Tibial artery (tissue), 4 donors: Measurements from ENCODE around the gene MAPK4.

Source experiments
- DNase-seq, 2 donors: peaks; one replicate each; pipeline ENCODE4 v3.0.0-alpha.2; 2019
- H3K27ac ChIP-seq, 2 donors: fragments of 200-600 bp; sonication (generic) in 1 of 2; 1 replicate in 1 of 2; 2 replicates in 1 of 2; pipeline ENCODE4 v1.5.1; 2018 to 2019; ENCODE audit warnings: mild to moderate bottlenecking in 1 of 2
- H3K27me3 ChIP-seq, 2 donors: fragments of 200-600 bp; sonication (generic) in 1 of 2; one replicate each; pipeline versions ENCODE4 v1.5.1 to v1.6.0; 2016 to 2019
- H3K36me3 ChIP-seq, 3 donors: fragments of 200-600 bp; sonication (generic) in 2 of 3; one replicate each; pipeline ENCODE4 v1.5.1; 2016 to 2019; ENCODE audit warnings: mild to moderate bottlenecking in 2 of 3
- H3K4me1 ChIP-seq, 4 donors: fragments of 200-600 bp; sonication (generic) in 2 of 4; 1 replicate in 3 of 4; 2 replicates in 1 of 4; pipeline ENCODE4 v1.5.1; 2016 to 2019
- H3K4me3 ChIP-seq, 2 donors: fragments of 200-600 bp; sonication (generic) in 1 of 2; 1 replicate in 1 of 2; 2 replicates in 1 of 2; pipeline ENCODE4 v1.5.1; 2018 to 2019; ENCODE audit warnings: mild to moderate bottlenecking in 2 of 2
- H3K9me3 ChIP-seq, 3 donors: fragments of 200-600 bp; sonication (generic) in 1 of 3; one replicate each; pipeline ENCODE4 v1.5.1; 2016 to 2019
- intact Hi-C: fragments of 100-400 bp; cut with DNase I; formaldehyde crosslinking; loops from one replicate; pipeline ENCODE4 v1.15.0; 2023; ENCODE audit warnings: low total_unique reads
- TF ChIP-seq, protein P1 (sequence below), 2 experiments: fragments of 200-600 bp in 1 of 2; fragments of 450-650 bp in 1 of 2; IDR thresholded peaks; one replicate each; pipeline ENCODE4 v1.5.1; 2017 to 2019; ENCODE audit warnings: antibody characterized with exemption in 2 of 2, mild to moderate bottlenecking in 1 of 2, moderate library complexity in 1 of 2

MAPK4 gene

GRCh38 chr18:50687491-50687890 is 127.6 kb downstream of the MAPK4 start:
- intact Hi-C loops = no loop called here
- TF ChIP-seq, protein P1, sequence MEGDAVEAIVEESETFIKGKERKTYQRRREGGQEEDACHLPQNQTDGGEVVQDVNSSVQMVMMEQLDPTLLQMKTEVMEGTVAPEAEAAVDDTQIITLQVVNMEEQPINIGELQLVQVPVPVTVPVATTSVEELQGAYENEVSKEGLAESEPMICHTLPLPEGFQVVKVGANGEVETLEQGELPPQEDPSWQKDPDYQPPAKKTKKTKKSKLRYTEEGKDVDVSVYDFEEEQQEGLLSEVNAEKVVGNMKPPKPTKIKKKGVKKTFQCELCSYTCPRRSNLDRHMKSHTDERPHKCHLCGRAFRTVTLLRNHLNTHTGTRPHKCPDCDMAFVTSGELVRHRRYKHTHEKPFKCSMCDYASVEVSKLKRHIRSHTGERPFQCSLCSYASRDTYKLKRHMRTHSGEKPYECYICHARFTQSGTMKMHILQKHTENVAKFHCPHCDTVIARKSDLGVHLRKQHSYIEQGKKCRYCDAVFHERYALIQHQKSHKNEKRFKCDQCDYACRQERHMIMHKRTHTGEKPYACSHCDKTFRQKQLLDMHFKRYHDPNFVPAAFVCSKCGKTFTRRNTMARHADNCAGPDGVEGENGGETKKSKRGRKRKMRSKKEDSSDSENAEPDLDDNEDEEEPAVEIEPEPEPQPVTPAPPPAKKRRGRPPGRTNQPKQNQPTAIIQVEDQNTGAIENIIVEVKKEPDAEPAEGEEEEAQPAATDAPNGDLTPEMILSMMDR (IDR thresholded peaks at IDR 0.05) = no peak
- DNase-seq = peak in 1 of 2 donors; percentile 52
- no peak overlapping the region for H3K27ac ChIP-seq
- no peak overlapping the region for H3K4me3 ChIP-seq
- H3K36me3 ChIP-seq = no peaks in the 10 kb centered on the region
- H3K9me3 ChIP-seq = no peaks in the 10 kb centered on the region
- H3K27me3 ChIP-seq = no peaks in the 10 kb centered on the region
- H3K4me1 ChIP-seq = no peaks in the 10 kb centered on the region

- H3K4me3 ChIP-seq = no peak overlapping the region
- no peak for DNase-seq
- no peaks in the 10 kb centered on the region for H3K27me3 ChIP-seq
- TF ChIP-seq, protein P1 (IDR thresholded peaks at IDR 0.05) = no peak
- H3K27ac ChIP-seq = no peak overlapping the region
- intact Hi-C loops = no loop called here
- H3K36me3 ChIP-seq = no peaks in the 10 kb centered on the region
- no peaks in the 10 kb centered on the region for H3K4me1 ChIP-seq
- H3K9me3 ChIP-seq = no peaks in the 10 kb centered on the region
Observed at GRCh38 chr18:50689578-50689977, 129.7 kb downstream of the MAPK4 start.

DNA sequence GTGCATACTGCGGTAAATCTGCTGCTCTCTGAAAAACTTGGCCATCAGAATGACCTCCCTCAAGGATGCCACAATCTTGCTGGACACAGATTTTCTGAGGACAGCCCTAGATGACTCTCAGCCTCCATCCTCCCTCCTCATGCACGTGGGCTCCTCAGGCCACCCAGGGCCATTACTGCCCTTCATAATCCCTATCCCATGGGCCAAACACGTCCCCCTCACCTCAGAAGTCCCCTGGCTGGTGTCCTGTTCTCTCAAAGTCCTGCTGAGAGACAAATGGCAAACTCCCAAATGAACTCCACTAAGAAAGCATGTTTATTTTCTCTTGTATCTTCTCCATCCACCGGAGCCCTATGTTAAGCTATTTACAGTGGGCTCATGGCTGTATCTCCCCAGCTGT is 134.3 kb downstream of the MAPK4 start:
- intact Hi-C loops = no loop called here
- no peak for DNase-seq

DNA sequence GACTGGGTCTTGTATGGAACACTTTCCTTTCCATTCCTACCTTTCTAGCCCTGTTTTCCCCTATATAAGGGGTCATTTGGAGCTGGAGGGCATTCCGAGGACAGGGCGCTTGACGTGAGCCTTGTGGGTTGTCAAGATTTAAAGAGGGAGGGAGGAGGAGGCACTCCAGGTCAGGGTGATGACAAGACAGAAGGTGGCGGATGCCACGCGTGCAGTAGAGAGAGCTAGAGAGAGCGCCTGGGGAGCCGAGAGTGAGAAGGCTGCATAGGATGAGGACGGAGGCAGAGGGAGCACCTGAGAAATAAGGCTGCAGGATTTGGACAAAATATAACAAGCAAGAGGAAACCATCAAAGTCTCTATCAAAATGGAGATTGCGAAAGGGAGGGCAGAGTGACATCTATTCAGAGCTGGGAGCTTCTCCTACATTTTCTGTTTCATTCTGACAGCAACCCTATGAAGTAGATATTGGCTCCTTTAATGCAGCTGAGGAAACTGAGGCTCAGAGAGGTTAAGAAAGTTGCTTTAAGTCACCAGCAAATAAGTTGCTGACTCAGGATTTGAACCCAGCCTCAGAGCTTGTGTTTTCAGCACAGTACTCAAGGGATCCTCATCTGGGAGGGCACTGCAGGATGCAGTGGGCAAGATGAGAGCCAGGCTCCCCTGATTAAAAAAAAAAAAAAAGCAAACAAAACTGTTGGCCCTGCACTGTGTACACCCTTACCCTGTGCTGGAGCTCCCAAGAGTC is 135.7 kb downstream of the MAPK4 start:
- H3K36me3 ChIP-seq = no peaks in the 10 kb centered on the region
- H3K27me3 ChIP-seq = no peaks in the 10 kb centered on the region
- no peaks in the 10 kb centered on the region for H3K9me3 ChIP-seq
- TF ChIP-seq, protein P1 (IDR thresholded peaks at IDR 0.05) = no peak
- no peak overlapping the region for H3K27ac ChIP-seq
- no peaks in the 10 kb centered on the region for H3K4me1 ChIP-seq
- intact Hi-C loops = no loop called here
- H3K4me3 ChIP-seq = no peak overlapping the region
- no peak for DNase-seq

More for the DNA sequence above, 134.3 kb downstream of the MAPK4 start:
- Histone ChIP-seq H3K27ac (no peak overlapping the region), H3K4me1 (no peaks in the 10 kb centered on the region), H3K4me3 (no peak overlapping the region), H3K36me3 (no peaks in the 10 kb centered on the region), H3K9me3 (no peaks in the 10 kb centered on the region), H3K27me3 (no peaks in the 10 kb centered on the region)
- TF ChIP-seq, protein P1 (IDR thresholded peaks at IDR 0.05) = no peak

- intact Hi-C loops = no loop called here
- no peaks in the 10 kb centered on the region for H3K36me3 ChIP-seq
- H3K27ac ChIP-seq = no peak overlapping the region
- H3K27me3 ChIP-seq = no peaks in the 10 kb centered on the region
- DNase-seq = no peak
- TF ChIP-seq, protein P1 (IDR thresholded peaks at IDR 0.05) = no peak
- no peaks in the 10 kb centered on the region for H3K9me3 ChIP-seq
- H3K4me1 ChIP-seq = no peaks in the 10 kb centered on the region
- no peak overlapping the region for H3K4me3 ChIP-seq
Observed at GRCh38 chr18:50696436-50696835, 136.5 kb downstream of the MAPK4 start.
